GM19035 (cell line): ENCODE measurements around the gene FOXN1.
"Not testable (repeated sequence)": the region's sequence is repeated elsewhere in the genome, so short reads cannot be mapped to it uniquely, and the experiment has no call there.

Source experiments
- ATAC-seq: cut with Tn5 transposase; IDR thresholded peaks from one replicate; pipeline ENCODE4 v1.9.1; 2021; ENCODE audit not compliant: unreplicated experiment

Gene FOXN1

DNA sequence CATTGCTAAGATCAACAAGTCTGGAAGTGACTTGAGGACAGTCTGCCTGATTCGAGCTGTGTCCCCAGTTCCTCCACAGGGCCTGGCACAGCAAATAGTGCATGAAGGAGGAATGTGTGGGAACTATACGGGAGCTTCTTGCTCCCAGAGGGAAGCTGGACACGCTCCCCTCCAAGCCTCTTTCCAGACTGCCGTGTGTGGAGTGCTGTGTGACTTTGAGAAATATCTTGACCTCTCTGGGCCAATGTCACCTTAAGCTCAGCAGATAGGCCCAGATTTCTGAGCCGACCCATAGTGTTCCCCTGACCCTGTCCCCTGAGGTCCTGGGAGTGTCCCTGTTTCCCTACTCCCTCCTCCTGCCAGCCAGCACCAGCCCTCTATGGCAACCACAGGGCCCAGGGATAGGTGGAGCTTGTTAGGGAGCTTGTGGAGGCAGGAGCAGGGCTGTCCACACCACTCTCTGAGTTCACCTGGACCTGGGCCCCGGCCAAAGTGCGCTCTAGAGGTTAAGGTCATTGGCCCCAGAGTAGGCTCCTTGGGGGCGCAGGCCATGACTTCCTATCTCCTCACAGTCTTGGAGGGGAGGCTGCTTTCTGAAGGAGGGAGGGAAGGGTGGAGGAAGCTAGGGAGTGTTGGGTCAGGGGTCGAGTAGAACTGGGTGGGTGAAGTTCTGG, 6.3 kb upstream of the FOXN1 start:
- ATAC-seq = no peak

DNA sequence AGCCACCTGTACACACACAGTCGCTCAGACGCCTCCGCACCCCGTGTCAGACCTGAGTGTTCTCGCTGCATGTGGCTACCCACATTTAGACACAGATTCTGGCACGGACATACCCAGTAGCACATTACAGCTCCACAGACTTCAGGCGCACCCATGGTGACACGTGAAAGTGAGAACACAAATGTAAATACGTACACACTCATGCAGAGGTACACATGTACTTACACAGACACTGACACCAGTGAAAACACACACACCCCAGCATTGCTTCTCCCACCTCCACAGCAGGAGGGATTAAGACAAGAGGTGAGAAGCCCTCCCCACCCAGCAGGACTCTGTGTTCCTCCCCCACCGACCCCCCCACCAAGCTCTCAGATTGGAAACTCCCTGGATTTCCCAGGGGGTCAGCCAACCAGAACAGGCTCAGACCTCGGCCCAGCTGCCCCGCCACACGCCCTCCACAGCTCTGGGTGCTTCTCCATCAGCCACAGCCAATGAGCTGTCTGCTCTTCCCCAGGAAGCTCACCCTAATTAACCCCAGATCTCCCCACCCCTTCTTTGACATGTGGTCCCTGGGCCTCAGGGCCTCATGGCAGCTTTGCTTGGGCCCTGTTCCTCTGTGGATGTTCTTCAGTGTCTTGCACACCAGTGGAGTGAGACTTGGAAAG, 5.3 kb upstream of the FOXN1 start:
- peak; percentile 66 for ATAC-seq

DNA sequence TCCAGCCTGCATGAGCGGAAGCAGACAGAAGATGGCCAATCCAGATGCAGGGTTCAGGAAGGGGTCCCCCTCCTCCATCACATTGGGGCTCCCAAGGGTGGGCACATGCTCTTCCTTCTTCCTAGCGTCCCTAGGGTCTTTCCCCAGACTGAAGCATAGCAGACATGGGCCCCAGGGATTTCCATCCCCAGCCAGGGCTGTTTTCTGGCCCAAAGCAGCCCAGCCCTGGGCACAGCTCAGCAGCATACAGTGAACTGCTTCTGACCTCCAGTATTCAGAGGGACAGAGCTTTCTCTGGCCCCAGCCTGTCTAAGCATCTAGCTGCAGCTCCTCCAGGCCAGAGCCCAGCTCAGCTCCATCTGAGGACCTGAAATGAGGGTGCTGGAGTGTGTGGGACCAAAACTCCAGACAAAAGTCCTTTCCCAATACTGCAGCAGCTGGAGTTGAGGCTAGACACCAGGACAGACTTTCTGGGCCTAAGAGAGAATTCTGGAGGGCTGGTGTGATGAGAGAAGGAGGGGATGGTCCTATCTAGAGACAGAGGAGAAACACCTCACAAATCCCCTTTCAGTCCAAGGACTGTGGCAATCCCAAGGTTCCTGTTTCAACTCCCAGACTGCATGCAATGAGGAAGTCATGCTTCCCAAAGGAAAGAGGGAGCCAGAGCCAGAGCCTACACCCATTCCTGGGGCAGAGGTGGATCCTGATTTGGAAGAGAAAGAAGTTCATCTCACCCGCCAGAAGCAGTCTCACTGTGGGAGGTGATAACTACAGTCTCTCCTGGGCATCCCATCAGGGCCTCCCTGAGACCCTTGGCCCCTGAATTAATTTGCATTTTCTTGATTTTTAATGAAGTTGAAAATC, 4.5 kb upstream of the FOXN1 start:
- ATAC-seq = no peak

DNA sequence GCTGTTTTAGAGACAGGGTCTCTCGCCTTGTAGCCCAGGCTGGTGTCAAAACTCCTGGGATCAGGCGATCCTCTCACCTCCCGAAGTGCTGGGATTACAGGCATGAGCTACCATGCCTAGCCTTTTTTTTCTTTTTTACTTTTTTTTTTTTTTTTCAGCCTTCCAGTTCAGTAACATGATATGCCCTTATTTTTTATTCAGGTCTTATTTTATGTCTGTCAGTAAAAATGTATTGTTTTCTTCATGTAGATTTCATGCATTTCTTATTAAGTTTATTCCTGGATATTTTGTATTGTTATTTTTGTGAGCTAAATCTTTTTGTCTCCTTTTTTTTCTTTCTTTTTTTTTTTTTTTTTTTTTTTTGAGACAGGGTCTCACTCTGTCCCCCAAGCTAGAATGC, 2.7 kb upstream of the FOXN1 start:
- ATAC-seq = no peak

DNA sequence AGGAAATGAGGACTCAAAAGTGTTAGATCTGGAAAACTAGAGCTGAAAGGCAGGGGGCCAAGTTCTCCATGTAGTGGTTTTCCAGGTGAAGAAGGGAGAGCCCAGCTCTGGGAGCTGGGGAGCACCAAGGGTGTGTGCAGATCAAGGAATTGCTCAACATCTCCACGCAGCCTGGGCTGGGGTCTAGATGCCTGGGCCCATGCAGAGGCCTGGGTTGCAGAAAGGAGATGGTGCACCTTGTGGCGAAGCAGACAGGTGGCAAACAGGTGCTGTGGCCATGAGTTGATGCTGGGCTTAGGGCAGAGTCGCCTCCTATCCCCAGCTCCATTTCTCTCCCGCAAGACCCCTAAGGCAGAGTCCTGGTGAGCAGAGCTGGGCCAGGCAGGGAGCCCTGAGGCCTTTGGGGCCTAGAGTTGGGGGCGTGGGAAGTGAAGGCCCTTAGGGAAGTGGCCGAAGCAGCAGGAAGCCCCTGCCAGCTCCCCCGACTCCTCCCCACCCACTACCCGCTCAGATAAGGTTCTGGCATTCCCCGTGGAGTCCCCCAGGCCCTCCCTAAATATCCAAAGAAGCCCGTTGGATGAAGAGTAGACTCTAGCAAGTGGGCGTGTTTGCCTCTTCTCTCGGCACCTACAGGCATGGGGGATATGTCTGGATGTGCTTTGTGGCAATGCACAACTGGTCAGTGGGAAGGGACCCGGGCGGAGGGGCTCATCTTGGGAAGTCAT, 777 bp downstream of the FOXN1 start:
- no peak for ATAC-seq

DNA sequence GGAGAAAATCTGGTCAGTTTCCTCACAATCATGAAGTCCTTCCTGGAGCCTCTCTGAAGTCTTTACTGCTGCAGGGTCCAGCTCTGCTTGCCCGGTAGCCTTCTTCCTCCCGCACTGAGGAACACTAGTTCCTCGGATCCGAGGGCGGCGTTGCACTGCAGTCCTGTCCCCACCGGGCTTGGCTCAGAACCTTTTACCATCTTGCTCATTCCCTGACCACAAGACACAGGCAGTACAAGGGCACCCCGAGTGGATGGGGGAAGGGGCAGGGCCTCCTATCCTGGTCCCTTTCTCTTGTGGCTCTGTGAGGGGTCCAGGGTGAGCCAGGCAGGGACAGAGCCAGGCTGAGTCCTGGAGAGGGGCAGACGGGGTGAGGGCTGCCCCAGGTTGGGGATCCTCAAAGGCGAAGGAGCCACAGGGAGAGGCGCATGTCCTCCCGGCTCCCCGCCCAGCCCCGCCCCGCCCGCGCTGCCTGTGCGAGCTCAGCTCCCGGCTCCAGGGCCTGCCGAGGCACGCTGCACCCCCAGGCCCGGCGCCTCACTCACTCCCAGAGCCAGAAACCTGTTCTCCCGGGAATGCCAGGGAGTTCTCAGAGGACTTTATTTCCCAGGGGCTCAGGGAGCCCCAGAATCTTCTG, 1.5 kb downstream of the FOXN1 start:
- ATAC-seq = no peak

DNA sequence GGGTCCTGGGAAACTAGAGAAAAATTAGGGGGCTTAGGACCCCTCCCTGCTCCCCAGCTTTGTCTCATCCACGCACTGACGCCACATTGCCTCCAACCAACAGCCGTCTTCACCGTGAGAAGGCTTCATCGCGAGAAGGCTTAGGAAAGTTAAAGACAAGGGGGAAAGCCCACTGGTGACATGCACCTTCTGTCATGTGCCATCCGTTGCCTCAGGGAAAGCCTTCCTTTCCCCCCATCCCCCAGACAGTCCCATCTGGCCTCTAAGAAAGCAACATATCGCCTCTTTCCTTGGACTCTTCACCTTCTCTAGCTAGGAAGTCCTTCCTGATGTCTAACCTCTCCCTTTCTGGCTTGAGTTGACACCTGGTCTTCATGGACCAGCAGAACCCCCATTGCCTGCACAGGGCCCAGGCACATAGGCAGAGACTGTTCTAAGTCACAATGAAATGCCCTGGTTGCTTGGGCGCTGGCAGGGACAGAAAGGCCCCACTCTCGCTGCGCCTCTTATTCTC, 2.1 kb downstream of the FOXN1 start:
- no peak for ATAC-seq

DNA sequence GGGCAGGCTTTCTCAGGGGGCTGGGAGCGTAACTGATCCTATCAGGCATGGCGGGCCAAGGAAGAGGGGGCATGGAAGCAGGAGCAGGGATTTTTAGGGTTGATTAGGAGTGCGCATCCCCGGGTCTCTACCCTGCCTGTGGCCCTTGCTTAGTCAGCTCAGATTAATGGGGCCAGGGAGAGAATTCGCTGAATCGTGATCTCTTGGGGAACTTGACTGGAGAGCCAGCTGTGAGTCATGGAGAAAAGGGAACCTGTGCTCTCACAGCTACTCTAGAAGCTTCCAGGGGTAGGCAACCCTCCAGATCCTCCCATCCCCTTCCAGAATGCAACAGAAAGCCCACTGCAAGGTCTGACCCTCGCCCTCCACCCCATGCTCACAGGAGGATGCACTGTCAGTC, 3.6 kb downstream of the FOXN1 start:
- no peak for ATAC-seq

DNA sequence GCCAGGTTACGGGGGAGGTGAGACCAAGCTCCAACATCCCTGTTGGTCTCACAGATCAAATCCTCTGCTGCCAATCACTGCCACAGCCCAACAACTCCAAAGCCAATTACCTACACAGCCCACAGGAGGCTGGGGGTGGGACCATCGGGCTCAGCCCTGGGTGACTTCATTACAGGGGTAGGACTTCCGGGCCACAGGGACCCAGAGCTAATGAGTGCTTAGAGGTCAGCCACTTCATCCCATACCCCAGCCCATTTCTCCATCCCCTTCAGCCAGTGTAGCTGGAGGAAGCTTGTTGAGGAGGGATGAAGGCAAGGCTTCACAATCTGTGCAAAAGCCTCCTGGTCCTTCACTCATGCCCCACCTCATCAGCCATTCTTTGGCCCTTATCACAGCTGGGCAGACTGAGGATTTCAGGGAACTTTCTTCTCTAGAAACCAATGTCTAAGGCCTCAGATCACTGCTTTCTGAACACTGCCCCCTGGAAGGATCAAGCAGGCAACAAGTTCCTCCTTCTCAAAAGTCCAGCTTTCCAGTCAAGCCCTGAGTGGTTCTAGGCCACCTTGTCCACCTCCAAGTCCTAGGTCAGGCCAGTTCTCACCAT, 5.8 kb downstream of the FOXN1 start:
- no peak for ATAC-seq

DNA sequence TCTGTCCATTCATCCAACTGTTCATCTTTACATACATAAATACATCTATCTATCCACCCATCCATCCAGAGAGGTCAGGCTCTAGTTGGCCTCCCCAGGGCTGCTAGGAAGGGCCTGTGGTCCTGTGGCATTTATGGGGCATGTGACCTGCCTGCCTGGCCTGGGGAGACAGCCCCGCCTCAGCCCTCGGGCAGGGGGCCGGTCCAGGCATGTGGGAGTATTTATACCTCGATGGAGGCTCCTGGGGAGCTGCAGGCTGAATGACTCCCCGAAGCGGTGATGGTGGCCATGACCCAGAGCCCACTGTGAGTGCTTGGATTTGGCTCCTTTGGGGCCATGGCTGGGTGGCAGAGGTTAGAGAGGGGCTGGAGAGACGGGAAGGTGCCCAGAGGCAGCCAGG, 7.3 kb downstream of the FOXN1 start:
- ATAC-seq = no peak

DNA sequence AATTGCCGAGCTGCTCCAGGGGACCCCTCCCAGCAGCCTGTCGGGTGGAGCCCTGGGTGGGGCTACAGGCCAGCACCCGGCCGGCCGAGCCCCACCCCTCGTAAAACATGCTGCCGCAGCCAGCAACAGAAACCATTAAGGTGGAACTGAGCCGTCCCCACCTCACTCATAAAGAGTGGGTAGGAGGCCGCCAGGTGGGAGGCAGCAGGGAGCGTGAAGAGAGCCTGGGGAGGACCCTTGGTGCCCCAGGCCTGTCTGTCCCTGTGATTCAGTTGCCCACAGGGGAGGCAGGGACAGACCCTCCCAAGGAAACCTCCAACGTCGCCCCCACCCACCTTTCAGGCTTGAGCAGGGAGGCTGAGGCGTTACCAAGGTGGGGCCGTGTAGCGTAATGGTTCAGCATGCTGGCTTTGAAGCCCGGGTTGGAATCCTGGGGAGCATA, 8.4 kb downstream of the FOXN1 start:
- no peak for ATAC-seq

DNA sequence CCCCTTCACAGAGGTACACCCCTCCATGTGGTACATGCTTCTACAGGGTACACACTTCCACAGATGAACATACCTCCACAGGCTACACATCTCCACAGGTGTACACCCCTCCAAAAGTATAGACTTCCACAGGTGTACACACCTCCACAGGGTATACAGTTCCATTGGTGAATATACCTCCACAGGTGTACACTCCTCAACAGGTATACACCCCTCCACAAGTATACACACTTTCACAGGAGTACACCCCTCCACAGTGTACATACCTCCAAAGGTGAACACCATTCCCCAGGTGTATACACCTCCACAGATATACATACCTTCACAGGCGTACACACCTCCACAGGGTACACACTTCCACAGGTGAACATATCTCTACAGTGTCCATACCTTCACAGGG, 9.4 kb downstream of the FOXN1 start:
- no peak for ATAC-seq

DNA sequence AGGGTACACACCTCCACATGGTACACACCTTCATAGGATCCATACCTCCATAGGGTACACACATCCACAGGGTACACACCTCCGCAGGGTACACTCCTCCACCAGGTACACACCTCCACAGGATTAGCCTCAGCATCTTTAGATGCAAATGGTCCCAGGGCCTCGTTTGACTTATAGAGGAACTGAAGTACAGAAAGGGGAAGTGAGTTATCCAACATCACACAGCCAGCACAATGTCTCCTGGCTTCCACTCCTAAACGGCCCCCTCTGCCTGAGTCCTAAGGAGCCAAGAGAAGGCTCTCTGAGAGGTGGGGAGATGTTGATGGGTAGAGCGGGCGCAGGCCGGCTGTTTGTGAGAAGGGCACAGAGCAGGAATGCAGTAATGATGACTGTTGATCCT, 12.0 kb downstream of the FOXN1 start:
- ATAC-seq = no peak

DNA sequence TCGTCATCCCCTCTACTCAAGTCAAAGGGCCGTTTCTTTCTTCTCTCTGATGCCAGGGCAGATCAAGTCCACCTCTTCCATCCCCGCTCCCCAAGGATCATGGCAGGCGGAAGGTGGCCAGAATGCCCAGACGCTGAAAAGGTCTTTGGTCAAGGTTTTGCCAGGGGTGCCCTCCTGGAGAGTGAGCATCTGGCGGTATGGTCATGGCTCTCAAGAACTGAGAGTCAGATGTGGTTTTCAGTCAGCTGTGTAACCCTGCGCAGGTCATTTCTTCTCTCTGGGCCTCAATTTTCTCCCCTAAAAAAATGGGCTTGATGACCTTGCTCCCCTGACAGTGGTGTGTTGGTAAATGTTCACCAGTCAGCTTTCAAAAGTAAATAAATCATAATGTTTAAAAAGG, 12.4 kb downstream of the FOXN1 start:
- ATAC-seq = no peak

DNA sequence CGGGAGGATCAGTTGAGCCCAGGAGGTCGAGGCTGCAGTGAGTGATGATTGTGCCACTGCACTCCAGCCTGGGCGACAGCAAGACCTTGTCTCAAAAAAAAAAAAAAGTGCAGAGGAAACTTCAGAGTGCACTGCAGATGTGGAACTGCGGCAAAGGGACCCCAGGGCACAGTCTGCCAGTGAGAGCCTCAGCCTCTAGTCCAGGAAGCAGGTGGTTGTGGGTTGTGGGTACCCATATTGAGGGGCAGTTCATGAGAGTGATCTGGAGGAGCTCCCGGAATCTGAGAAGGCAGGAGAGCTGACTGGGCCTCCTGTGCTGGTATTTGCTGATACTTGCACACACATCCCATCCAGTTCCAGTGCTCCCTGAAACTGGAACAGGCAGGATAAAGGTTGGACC, 13.1 kb downstream of the FOXN1 start:
- ATAC-seq = no peak

DNA sequence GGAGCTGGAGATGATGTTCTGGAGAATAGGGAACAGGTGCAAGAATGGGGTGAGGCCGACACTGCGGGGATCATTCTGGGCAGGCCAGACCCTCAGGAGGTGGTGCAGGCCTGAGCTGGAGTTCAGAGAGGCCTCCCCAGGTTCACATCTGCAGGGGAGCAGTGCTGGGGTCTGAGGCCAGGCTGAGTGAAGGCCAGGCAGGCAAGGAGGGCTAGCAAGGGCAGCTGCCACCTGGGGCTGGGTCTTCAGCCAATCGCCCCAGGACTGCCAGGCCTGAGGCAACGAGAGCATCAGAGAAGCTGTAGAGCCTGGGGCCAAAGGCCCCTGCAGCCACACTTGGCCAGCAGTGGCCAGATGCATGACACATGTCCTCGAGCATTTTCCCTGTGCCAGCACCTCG, 14.5 kb downstream of the FOXN1 start:
- no peak for ATAC-seq

DNA sequence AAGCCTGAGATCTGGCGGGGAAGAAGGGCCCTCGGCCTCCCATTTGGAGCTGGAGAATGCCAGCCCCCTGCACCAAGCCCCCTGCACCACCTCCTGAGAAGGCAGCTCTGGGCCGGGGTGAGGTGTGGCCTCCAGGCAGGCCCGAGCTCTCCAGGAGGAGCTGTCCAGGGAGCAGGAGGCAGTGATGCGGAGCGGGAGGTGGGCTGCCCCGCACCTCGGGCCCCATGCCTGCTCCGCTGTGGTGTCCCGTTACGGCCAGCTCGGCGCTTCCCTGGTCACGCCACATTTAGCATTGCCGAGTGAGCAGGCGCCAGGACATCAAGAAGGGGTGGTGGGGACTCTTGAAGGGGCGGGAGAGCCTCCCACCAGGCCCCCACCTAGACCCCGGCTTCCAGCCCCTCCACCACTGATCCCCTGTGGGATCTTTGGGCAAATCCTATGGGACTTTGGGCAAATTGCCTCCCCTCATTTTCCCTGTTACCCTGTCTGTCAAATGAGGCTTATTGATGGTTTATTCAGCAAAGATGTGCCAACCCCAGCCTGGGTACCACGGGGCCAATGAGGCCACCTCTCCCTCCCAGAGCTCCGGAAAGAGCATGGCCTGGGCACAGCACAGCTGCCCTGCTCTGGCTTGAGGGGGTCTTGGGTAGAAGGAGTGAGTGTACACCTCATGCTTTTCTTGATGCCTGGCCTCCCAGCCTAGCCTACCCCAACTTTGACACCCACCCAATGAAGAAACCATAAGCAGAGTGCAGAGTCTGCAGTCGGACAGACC, 15.3 kb downstream of the FOXN1 start:
- ATAC-seq = no peak

DNA sequence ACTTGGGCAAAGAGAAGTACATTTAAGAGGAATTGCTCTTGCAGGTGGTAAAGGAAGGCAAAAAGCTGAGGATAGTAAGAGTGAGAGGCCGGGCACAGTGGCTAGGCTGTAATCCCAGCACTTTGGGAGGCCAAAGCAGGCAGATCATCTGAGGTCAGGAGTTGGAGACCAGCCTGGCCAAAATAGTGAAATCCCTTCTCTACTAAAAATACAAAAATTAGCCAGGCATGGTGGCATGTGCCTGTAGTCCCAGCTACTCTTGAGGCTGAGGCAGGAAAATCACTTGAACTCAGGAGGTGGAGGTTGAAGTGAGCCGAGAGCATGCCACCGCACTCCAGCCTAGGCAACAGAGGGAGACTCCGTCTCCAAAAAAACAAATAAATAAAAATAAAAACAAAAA, 16.1 kb downstream of the FOXN1 start:
- ATAC-seq = not testable (repeated sequence)

DNA sequence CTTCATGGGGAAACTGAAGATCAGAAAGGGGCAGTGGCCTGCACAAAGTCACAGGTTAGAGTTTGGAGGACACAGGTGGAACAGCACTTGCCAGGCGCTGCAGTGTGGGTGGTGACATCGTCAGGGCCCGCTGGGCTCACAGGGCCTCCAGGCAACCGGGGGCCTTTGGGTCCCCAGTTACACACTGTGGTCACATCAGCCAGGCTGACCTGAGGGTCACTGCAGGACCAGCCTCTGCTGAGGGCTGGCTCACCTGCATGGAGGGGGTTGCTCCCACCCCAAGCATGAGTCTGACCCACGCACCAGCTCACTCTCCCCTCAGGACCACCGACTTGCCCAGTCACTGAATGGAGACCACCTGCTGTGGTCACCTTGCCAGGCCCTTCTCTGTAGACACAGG, 17.0 kb downstream of the FOXN1 start:
- ATAC-seq = no peak

DNA sequence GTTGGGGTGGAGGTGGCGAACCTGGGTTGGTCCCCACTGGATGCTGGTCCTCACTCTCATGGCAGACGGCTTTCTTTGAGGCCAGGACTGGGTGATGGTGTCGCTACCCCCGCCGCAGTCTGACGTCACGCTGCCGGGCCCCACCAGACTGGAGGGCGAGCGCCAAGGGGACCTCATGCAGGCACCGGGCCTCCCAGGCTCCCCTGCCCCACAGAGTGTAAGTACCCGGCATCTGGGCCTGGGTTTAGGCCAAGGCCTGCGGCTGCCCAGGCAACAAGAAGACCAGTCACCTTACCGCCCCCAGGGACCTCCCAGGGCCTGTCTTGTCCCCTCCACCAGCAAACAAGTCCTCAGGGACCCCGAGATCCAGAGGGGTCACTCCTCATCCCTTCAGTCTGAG, 17.7 kb downstream of the FOXN1 start:
- ATAC-seq = no peak
